DMS153 treated with DMSO at 0.1 percent for 48 hours (cell line): ENCODE measurements around the gene PARP11.

Experiments
- DNase-seq: peaks from one replicate; lab custom pipeline; 2025; ENCODE audit not compliant: unreplicated experiment; lab: John Stamatoyannopoulos, UW

PARP11 gene

GRCh38 chr12:3775385-3776035 is 97.7 kb downstream of the PARP11 start:
- DNase-seq, result no peak

- no peak for DNase-seq
These were observed 100.8 kb downstream of the PARP11 start for GRCh38 chr12:3772380-3772779.

DNA sequence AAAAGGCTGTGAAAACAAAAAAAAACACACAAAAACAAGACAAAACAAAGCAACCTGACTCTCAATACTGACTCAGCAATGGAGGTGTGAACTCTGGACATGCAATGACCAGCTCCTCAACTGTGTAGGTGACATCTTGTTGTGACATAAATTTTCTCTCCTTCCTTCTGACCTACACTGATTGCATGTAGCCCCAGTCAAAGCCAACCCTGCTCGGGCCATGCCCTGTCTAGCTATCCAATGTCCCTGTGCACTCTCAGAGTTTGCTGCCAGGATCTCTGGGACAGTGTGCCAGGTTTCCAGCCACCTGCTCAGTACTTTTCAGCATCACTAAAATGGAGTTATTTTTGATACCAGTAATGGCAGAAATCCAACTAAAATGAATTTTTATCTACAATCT is 101.3 kb downstream of the PARP11 start:
- DNase-seq, result no peak

DNA sequence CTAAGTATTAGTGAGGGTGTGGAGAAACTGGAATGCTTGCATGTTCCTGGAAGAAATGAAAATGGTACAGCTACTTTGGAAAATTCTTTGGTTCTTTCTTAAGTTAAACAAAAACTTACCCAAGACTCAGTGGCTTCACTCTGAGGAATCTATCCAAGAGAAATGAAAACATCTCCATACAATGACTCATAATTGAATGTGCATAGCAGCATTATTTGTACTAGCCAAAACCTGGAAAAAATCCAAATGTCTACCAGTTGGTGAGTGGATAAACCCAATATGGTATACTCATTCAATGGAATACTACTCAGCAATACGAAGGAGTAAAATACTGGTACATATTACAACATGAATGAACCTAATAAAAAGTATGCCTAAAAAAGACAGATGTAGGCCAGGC is 102.3 kb downstream of the PARP11 start:
- no peak for DNase-seq

DNA sequence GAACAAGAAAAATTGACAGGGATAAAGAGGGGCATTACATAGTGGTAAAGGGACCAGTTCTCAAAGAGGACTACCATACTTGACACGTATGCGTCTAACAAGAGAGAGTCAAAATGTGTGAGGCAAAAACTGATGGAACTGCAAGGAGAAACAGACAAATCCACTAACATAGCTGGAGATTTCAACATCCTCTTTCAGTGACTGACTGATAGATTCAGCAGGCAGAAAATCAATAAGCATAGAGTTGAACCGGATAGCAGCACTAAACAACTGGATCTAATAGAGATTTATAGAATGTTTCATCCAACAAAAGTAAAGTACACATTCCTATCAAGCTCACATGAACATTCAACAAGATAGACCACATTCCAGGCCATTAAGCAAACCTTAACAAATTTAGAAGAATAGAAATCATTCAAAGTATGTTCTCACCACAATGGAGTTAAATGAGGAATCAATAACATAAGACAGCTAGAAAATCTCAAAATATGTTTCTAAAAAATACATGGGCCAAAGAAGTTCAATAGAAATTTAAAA is 104.2 kb downstream of the PARP11 start:
- no peak for DNase-seq

GRCh38 chr12:3761116-3761735 is 112.0 kb downstream of the PARP11 start:
- no peak for DNase-seq

- DNase-seq, result no peak
These were observed 113.3 kb downstream of the PARP11 start for GRCh38 chr12:3759878-3760277.
